ENCODE results near the gene PTPRR. TPM values are rescaled to one million over a fixed set of nuclear protein-coding genes. Genes with fewer than 3 reads are reported as not detected.

Gene PTPRR
- total RNA-seq, 4 donors from 2014 or later = 0.15 TPM; not detected in 3

- no peak for TF ChIP-seq CTCF (IDR thresholded peaks at IDR 0.05)
- TF ChIP-seq POLR2A (IDR thresholded peaks at IDR 0.05) = no peak
- no peak overlapping the region for H3K4me3 ChIP-seq (ENCODE audit: low read depth, poor library complexity, severe bottlenecking)
- DNase-seq (ENCODE audit: low spot score in 2 of 2) = no peak
- intact Hi-C loops (cut with DNase I; ENCODE audit: low total_unique reads) = no loop called here
- WGBS, 2 donors = 73 to 78% methylated on average over 3 of the region's 3 CpGs
Observed at GRCh38 chr12:70839544-70839943, 81.0 kb downstream of the PTPRR start.

GRCh38 chr12:70838127-70838526, 82.4 kb downstream of the PTPRR start:
- TF ChIP-seq CTCF (IDR thresholded peaks at IDR 0.05) = no peak
- no peak for TF ChIP-seq POLR2A (IDR thresholded peaks at IDR 0.05)
- WGBS, 2 donors = 66 to 70% methylated on average over 2 of the region's 2 CpGs
- intact Hi-C loops (cut with DNase I; ENCODE audit: low total_unique reads) = no loop called here
- no peak for DNase-seq (ENCODE audit: low spot score in 2 of 2)
- H3K4me3 ChIP-seq (ENCODE audit: low read depth, poor library complexity, severe bottlenecking) = no peak overlapping the region

GRCh38 chr12:70837026-70837425, 83.5 kb downstream of the PTPRR start:
- H3K4me3 ChIP-seq (ENCODE audit: low read depth, poor library complexity, severe bottlenecking) = no peak overlapping the region
- DNase-seq (ENCODE audit: low spot score in 2 of 2) = no peak
- intact Hi-C loops (cut with DNase I; ENCODE audit: low total_unique reads) = no loop called here
- TF ChIP-seq CTCF (IDR thresholded peaks at IDR 0.05) (no peak), POLR2A (IDR thresholded peaks at IDR 0.05) (no peak)

GRCh38 chr12:70835948-70836347, 84.6 kb downstream of the PTPRR start:
- TF ChIP-seq POLR2A (IDR thresholded peaks at IDR 0.05) = no peak
- no peak for TF ChIP-seq CTCF (IDR thresholded peaks at IDR 0.05)
- no peak for DNase-seq (ENCODE audit: low spot score in 2 of 2)
- H3K4me3 ChIP-seq (ENCODE audit: low read depth, poor library complexity, severe bottlenecking) = no peak overlapping the region
- intact Hi-C loops (cut with DNase I; ENCODE audit: low total_unique reads) = no loop called here
- WGBS, 2 donors = 70 to 75% methylated on average over 2 of the region's 2 CpGs

- TF ChIP-seq CTCF (IDR thresholded peaks at IDR 0.05) = no peak
- no peak for TF ChIP-seq POLR2A (IDR thresholded peaks at IDR 0.05)
- no peak overlapping the region for H3K4me3 ChIP-seq (ENCODE audit: low read depth, poor library complexity, severe bottlenecking)
- no peak for DNase-seq (ENCODE audit: low spot score in 2 of 2)
- WGBS, 2 donors = 31 to 37% methylated on average over 2 of the region's 2 CpGs
- intact Hi-C loops (cut with DNase I; ENCODE audit: low total_unique reads) = no loop called here
Observed at GRCh38 chr12:70831543-70831942, 89.0 kb downstream of the PTPRR start.

- WGBS, 2 donors = 67 to 74% methylated on average over 4 of the region's 4 CpGs
- intact Hi-C loops (cut with DNase I; ENCODE audit: low total_unique reads) = no loop called here
- TF ChIP-seq POLR2A (IDR thresholded peaks at IDR 0.05) = no peak
- no peak for TF ChIP-seq CTCF (IDR thresholded peaks at IDR 0.05)
- no peak for DNase-seq (ENCODE audit: low spot score in 2 of 2)
- H3K4me3 ChIP-seq (ENCODE audit: low read depth, poor library complexity, severe bottlenecking) = no peak overlapping the region
Observed at GRCh38 chr12:70830221-70831061, 90.1 kb downstream of the PTPRR start.
